ENCODE measurements around the gene LTO1. TPM values are rescaled to one million over a fixed set of nuclear protein-coding genes. Genes with fewer than 3 reads are reported as not detected.

The LTO1 gene
- total RNA-seq, 1 donor from 2014 or later = 20.0 TPM

GRCh38 chr11:69647761-69648497, 27.2 kb downstream of the LTO1 start:
- peak overlapping the region; percentile 97 for H3K9ac ChIP-seq (ENCODE audit: low read length)
- Mint-ChIP-seq H3K9me3 (ENCODE audit: unreplicated experiment) (no peaks in the 10 kb centered on the region), H3K4me3 (ENCODE audit: unreplicated experiment) (no peak overlapping the region), H3K27me3 (ENCODE audit: low read depth, unreplicated experiment) (no peaks in the 10 kb centered on the region), H3K27ac (ENCODE audit: unreplicated experiment) (no peak overlapping the region), H3K36me3 (ENCODE audit: low read depth, unreplicated experiment) (peaks cover 11% of the 10 kb centered on the region), H3K4me1 (ENCODE audit: low read depth, unreplicated experiment) (peaks cover 4% of the 10 kb centered on the region)
- H3K79me2 ChIP-seq (ENCODE audit: insufficient read depth, low read length) = peaks cover 80% of the 10 kb centered on the region
- no peak for DNase-seq (ENCODE audit: low read depth)
- H2AFZ ChIP-seq (ENCODE audit: low read depth, low read length) = no peak overlapping the region
- peaks cover 96% of the 10 kb centered on the region for H4K20me1 ChIP-seq (ENCODE audit: insufficient read depth, low read length)
- H3K9me3 ChIP-seq (ENCODE audit: insufficient read depth, low read depth, low read length) = no peaks in the 10 kb centered on the region
- FAIRE-seq = no peak
- H3K4me1 ChIP-seq (ENCODE audit: insufficient read depth, low read length) = peaks cover 31% of the 10 kb centered on the region
- no peak overlapping the region for H3K4me3 ChIP-seq (ENCODE audit: insufficient read depth, low read depth, low read length)
- H3K36me3 ChIP-seq (ENCODE audit: insufficient read depth, low read length) = peaks cover 59% of the 10 kb centered on the region
- peak overlapping the region; percentile 16 for H3K27ac ChIP-seq (ENCODE audit: low read depth, low read length)
- TF ChIP-seq EZH2 (IDR thresholded peaks at IDR 0.05; ENCODE audit: insufficient read depth, low read length) = no peak
- TF ChIP-seq CTCF (IDR thresholded peaks at IDR 0.05; ENCODE audit: insufficient read depth, low read depth, low read length) = no peak
- peak overlapping the region; percentile 19 for H3K4me2 ChIP-seq (ENCODE audit: low read length)
- H3K27me3 ChIP-seq (ENCODE audit: insufficient read depth, low read length) = no peaks in the 10 kb centered on the region

GRCh38 chr11:69647390-69647748, 27.8 kb downstream of the LTO1 start:
- Mint-ChIP-seq H3K27ac (ENCODE audit: unreplicated experiment) (no peak overlapping the region), H3K4me1 (ENCODE audit: low read depth, unreplicated experiment) (peaks cover 4% of the 10 kb centered on the region), H3K36me3 (ENCODE audit: low read depth, unreplicated experiment) (peaks cover 11% of the 10 kb centered on the region), H3K27me3 (ENCODE audit: low read depth, unreplicated experiment) (no peaks in the 10 kb centered on the region), H3K4me3 (ENCODE audit: unreplicated experiment) (no peak overlapping the region), H3K9me3 (ENCODE audit: unreplicated experiment) (no peaks in the 10 kb centered on the region)
- peak overlapping the region; percentile 97 for H3K9ac ChIP-seq (ENCODE audit: low read length)
- H4K20me1 ChIP-seq (ENCODE audit: insufficient read depth, low read length) = peaks cover 90% of the 10 kb centered on the region
- H3K79me2 ChIP-seq (ENCODE audit: insufficient read depth, low read length) = peaks cover 85% of the 10 kb centered on the region
- no peak overlapping the region for H3K4me3 ChIP-seq (ENCODE audit: insufficient read depth, low read depth, low read length)
- no peak overlapping the region for H2AFZ ChIP-seq (ENCODE audit: low read depth, low read length)
- FAIRE-seq (no peak), DNase-seq (ENCODE audit: low read depth) (no peak)
- H3K4me1 ChIP-seq (ENCODE audit: insufficient read depth, low read length) = peaks cover 31% of the 10 kb centered on the region
- peak overlapping the region; percentile 99 for H3K4me2 ChIP-seq (ENCODE audit: low read length)
- H3K9me3 ChIP-seq (ENCODE audit: insufficient read depth, low read depth, low read length) = no peaks in the 10 kb centered on the region
- H3K27me3 ChIP-seq (ENCODE audit: insufficient read depth, low read length) = no peaks in the 10 kb centered on the region
- TF ChIP-seq CTCF (IDR thresholded peaks at IDR 0.05; ENCODE audit: insufficient read depth, low read depth, low read length) (no peak), EZH2 (IDR thresholded peaks at IDR 0.05; ENCODE audit: insufficient read depth, low read length) (no peak)
- H3K36me3 ChIP-seq (ENCODE audit: insufficient read depth, low read length) = peaks cover 53% of the 10 kb centered on the region
- H3K27ac ChIP-seq (ENCODE audit: low read depth, low read length) = peak overlapping the region; percentile 21
